ENCODE results near the gene SLC5A7.

Gene SLC5A7

DNA sequence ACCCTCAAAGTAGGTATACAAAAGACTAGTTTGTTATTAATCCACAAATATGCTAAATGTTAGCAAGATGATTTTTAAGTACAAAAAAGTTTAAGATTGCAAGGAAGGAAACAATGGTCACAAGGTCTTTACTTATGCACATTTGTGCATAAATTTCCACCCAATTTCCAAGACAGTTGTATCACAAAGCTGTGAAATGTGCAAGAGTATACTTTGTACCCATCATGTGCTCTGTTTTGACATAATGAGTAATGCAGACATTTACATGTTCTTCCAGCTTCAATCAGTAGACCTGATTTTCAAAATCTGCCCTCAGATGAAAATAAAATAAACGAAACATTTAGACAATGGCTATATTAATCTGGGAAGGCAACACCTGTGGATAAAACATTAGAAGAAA is 27.0 kb downstream of the SLC5A7 start:
- no peaks in the 10 kb centered on the region for H3K36me3 ChIP-seq
- no peaks in the 10 kb centered on the region for H3K4me1 ChIP-seq (ENCODE audit: control insufficient read depth in 1 of 2, insufficient read depth in 1 of 2, low read depth in 1 of 2, low read length in 1 of 2)
- no peak overlapping the region for H3K4me3 ChIP-seq (ENCODE audit: low read depth in 1 of 2, low read length in 1 of 2)
- H3K27ac ChIP-seq, result no peak overlapping the region
- H3K9me3 ChIP-seq, result no peaks in the 10 kb centered on the region
- no peaks in the 10 kb centered on the region for H3K27me3 ChIP-seq
- TF ChIP-seq, protein P1, sequence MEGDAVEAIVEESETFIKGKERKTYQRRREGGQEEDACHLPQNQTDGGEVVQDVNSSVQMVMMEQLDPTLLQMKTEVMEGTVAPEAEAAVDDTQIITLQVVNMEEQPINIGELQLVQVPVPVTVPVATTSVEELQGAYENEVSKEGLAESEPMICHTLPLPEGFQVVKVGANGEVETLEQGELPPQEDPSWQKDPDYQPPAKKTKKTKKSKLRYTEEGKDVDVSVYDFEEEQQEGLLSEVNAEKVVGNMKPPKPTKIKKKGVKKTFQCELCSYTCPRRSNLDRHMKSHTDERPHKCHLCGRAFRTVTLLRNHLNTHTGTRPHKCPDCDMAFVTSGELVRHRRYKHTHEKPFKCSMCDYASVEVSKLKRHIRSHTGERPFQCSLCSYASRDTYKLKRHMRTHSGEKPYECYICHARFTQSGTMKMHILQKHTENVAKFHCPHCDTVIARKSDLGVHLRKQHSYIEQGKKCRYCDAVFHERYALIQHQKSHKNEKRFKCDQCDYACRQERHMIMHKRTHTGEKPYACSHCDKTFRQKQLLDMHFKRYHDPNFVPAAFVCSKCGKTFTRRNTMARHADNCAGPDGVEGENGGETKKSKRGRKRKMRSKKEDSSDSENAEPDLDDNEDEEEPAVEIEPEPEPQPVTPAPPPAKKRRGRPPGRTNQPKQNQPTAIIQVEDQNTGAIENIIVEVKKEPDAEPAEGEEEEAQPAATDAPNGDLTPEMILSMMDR (IDR thresholded peaks at IDR 0.05), result no peak

DNA sequence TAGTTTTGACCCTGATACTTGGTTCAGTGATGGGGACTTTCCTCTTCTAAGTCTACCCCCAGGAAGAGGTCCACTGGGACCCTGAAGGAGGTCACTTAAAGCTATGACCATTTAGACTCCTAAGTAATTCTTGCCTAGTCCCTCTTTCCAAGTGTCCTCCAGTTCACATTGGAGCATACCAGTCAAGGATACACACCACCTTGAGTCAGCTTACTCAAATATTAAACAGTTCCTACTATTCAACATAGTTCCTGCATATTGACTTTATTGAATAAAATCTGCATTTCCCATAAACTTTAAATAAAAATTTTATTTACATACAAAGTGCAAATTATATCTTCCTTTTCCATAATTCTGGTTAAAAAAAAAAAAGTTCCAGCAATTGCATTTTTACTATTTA is 36.3 kb downstream of the SLC5A7 start:
- TF ChIP-seq, protein P1 (IDR thresholded peaks at IDR 0.05), result no peak
- Histone ChIP-seq H3K36me3 (no peaks in the 10 kb centered on the region), H3K9me3 (no peaks in the 10 kb centered on the region), H3K4me3 (ENCODE audit: low read depth in 1 of 2, low read length in 1 of 2) (no peak overlapping the region), H3K27me3 (no peaks in the 10 kb centered on the region), H3K4me1 (ENCODE audit: control insufficient read depth in 1 of 2, insufficient read depth in 1 of 2, low read depth in 1 of 2, low read length in 1 of 2) (no peaks in the 10 kb centered on the region), H3K27ac (no peak overlapping the region)

DNA sequence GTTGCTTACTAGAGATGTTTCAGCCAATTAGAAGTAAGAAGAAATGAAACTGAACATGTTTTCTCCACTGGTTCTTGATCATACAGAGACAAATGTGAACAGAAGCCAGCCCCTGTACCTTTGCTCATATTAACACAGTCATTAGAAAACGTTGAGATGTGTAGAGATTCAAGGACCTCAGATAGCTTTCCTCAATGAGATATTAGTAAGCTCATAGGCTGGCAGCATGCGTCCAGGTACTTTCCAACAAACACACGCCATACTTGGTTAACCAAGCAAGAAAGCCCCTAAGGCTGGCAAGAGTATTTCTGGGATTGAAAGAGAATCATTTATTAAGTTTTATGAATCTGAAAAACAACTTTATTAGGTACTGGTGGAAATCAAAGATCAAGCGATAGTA is 37.5 kb downstream of the SLC5A7 start:
- Histone ChIP-seq H3K4me1 (ENCODE audit: control insufficient read depth in 1 of 2, insufficient read depth in 1 of 2, low read depth in 1 of 2, low read length in 1 of 2) (no peaks in the 10 kb centered on the region), H3K36me3 (no peaks in the 10 kb centered on the region), H3K9me3 (no peaks in the 10 kb centered on the region), H3K27ac (no peak overlapping the region), H3K27me3 (no peaks in the 10 kb centered on the region), H3K4me3 (ENCODE audit: low read depth in 1 of 2, low read length in 1 of 2) (no peak overlapping the region)
- TF ChIP-seq, protein P1 (IDR thresholded peaks at IDR 0.05), result no peak

DNA sequence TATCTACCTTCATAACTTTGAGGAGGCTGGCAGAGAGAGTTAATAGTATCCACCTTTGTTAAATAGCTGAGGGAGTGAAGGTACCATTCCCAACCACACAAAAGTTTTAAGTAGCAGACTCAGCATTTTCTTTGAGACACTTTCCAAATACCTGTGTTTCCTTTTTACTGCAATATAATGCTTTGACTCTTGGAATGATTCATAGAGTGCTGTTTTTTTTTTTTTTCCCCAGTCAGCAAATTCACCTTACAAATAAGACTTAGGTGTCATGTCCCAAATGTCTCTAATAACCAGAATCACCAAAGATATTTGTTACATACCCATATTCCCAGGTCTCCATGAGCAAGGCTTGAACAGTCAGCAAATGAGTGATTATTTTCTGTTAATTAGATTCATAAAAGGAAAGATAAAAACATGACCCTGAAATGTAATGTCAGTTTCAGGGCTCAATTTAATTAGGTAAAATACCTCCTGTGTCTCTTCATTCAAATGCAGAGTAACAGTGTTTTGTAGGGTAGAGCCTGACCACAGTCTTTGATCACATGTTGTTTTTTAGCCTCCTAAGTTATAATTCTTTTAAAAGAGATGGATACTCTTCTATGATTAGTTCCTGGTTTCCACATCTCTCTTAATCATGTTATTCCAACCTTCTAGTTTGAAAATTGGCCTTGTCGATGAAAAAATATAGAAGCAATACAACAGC is 39.9 kb downstream of the SLC5A7 start:
- Histone ChIP-seq H3K27me3 (no peaks in the 10 kb centered on the region), H3K4me1 (ENCODE audit: control insufficient read depth in 1 of 2, insufficient read depth in 1 of 2, low read depth in 1 of 2, low read length in 1 of 2) (no peaks in the 10 kb centered on the region), H3K27ac (no peak overlapping the region), H3K36me3 (no peaks in the 10 kb centered on the region), H3K9me3 (no peaks in the 10 kb centered on the region), H3K4me3 (ENCODE audit: low read depth in 1 of 2, low read length in 1 of 2) (no peak overlapping the region)
- TF ChIP-seq, protein P1 (IDR thresholded peaks at IDR 0.05), result no peak

DNA sequence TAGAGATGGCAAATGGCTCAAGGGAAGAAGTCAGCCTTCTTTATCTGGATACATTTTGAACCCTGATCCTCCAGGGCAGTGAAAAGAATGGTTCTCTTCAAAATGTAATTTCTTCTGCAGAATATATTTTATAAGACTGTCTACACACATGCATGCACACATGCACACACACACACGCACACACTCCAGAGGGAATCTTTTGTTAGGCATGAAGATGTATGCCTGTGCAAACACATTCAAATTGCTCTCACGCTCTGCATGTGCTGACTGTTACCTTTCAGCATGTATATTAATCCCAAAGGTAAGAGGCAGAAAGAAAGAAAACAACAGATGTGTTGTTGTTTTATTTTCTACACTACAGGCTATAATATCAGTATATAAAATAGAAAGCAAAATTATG is 43.2 kb downstream of the SLC5A7 start:
- TF ChIP-seq, protein P1 (IDR thresholded peaks at IDR 0.05), result no peak
- no peaks in the 10 kb centered on the region for H3K36me3 ChIP-seq
- H3K27ac ChIP-seq, result no peak overlapping the region
- no peaks in the 10 kb centered on the region for H3K4me1 ChIP-seq (ENCODE audit: control insufficient read depth in 1 of 2, insufficient read depth in 1 of 2, low read depth in 1 of 2, low read length in 1 of 2)
- no peaks in the 10 kb centered on the region for H3K9me3 ChIP-seq
- H3K4me3 ChIP-seq (ENCODE audit: low read depth in 1 of 2, low read length in 1 of 2), result no peak overlapping the region
- no peaks in the 10 kb centered on the region for H3K27me3 ChIP-seq

Data from neutrophil (primary cell).